ENCODE measurements around the gene DHRS3. TPM values are rescaled to one million over a fixed set of nuclear protein-coding genes. Genes with fewer than 3 reads are reported as not detected.

DHRS3 gene
- total and polyA plus RNA-seq, 12 donors = 39.9 to 93.5 (median 63.7) TPM

- no peaks in the 10 kb centered on the region for H3K9me3 ChIP-seq
- intact Hi-C loops (cut with DNase I) = loop anchor here in 5 of 10 donors (2.0 to 5.0 kb wide), 4 partner anchors 22 to 52 kb away; no protein-coding TSS in a partner anchor
- H3K4me1 ChIP-seq = peaks cover 68 to 100% (median 94%) of the 10 kb centered on the region in 9 donors
- H3K4me3 ChIP-seq = peak overlapping the region in 5 of 10 donors; percentile 5 to 46 (median 45)
- H3K27me3 ChIP-seq = peaks cover 0 to 4% (median 0%) of the 10 kb centered on the region in 7 donors
- DNase-seq = no peak
- WGBS, 2 donors = 87% methylated on average over 6 of the region's 6 CpGs
- H3K27ac ChIP-seq = peak overlapping the region; percentile 79 to 95 (median 91)
- ATAC-seq = no peak
- no peak for TF ChIP-seq CTCF (IDR thresholded peaks at IDR 0.05)
- H3K36me3 ChIP-seq = peaks cover 0 to 4% (median 0%) of the 10 kb centered on the region in 9 donors
Measured at GRCh38 chr1:12594490-12594889, 23.5 kb downstream of the DHRS3 start.

- peaks cover 68 to 98% (median 88%) of the 10 kb centered on the region in 9 donors for H3K4me1 ChIP-seq
Measured at GRCh38 chr1:12593621-12594066, 24.4 kb downstream of the DHRS3 start.

GRCh38 chr1:12592496-12592895 lies 25.5 kb downstream of the DHRS3 start:
- Histone ChIP-seq H3K27ac (peak overlapping the region; percentile 42 to 95 (median 84)), H3K9me3 (no peaks in the 10 kb centered on the region), H3K4me1 (peaks cover 57 to 98% (median 78%) of the 10 kb centered on the region in 9 donors), H3K27me3 (peaks cover 0 to 4% (median 0%) of the 10 kb centered on the region in 7 donors), H3K36me3 (peaks cover 0 to 4% (median 0%) of the 10 kb centered on the region in 9 donors), H3K4me3 (no peak overlapping the region)
- 66 to 71% methylated on average over 7 of the region's 7 CpGs for WGBS, 2 donors
- no peak for TF ChIP-seq CTCF (IDR thresholded peaks at IDR 0.05)
- DNase-seq (no peak), ATAC-seq (no peak)
- intact Hi-C loops (cut with DNase I) = loop anchor here in 5 of 10 donors (5.0 kb wide), 3 partner anchors 35 to 50 kb away; no protein-coding TSS in a partner anchor

More at GRCh38 chr1:12593621-12594066, 24.4 kb downstream of the DHRS3 start:
- peaks cover 0 to 4% (median 0%) of the 10 kb centered on the region in 7 donors for H3K27me3 ChIP-seq
- H3K36me3 ChIP-seq = peaks cover 0 to 4% (median 0%) of the 10 kb centered on the region in 9 donors
- 36 to 37% methylated on average over 7 of the region's 7 CpGs for WGBS, 2 donors
- H3K9me3 ChIP-seq = no peaks in the 10 kb centered on the region
- intact Hi-C loops (cut with DNase I) = loop anchor here in 5 of 10 donors (2.0 to 5.0 kb wide), 4 partner anchors 23 to 51 kb away; no protein-coding TSS in a partner anchor
- peak in 2 of 8 donors; percentile 1 to 3 for ATAC-seq
- no peak overlapping the region for H3K4me3 ChIP-seq
- H3K27ac ChIP-seq = peak overlapping the region; percentile 42 to 95 (median 84)
- peak in 1 of 2 donors; percentile 56 for DNase-seq
- no peak for TF ChIP-seq CTCF (IDR thresholded peaks at IDR 0.05)

GRCh38 chr1:12591267-12591938 lies 26.6 kb downstream of the DHRS3 start:
- Histone ChIP-seq H3K27me3 (peaks cover 0 to 4% (median 0%) of the 10 kb centered on the region in 7 donors), H3K27ac (peak overlapping the region; percentile 36 to 95 (median 84)), H3K4me3 (no peak overlapping the region), H3K36me3 (peaks cover 0 to 8% (median 0%) of the 10 kb centered on the region in 9 donors), H3K9me3 (no peaks in the 10 kb centered on the region), H3K4me1 (peaks cover 52 to 98% (median 67%) of the 10 kb centered on the region in 9 donors)
- ATAC-seq (peak; percentile 30 to 70 (median 55)), DNase-seq (peak; percentile 70 to 80)
- WGBS, 2 donors = 40 to 47% methylated on average over 19 of the region's 19 CpGs
- peak in 4 of 9 donors; percentile 8 to 48 (median 30) for TF ChIP-seq CTCF (IDR thresholded peaks at IDR 0.05)
- intact Hi-C loops (cut with DNase I) = loop anchor here in 5 of 10 donors (5.0 kb wide), 3 partner anchors 34 to 49 kb away; no protein-coding TSS in a partner anchor
